Measurements from ENCODE around the gene ITIH5. TPM values are rescaled to one million over a fixed set of nuclear protein-coding genes. Genes with fewer than 3 reads are reported as not detected.

The ITIH5 gene
- total RNA-seq, 1 donor from 2014 or later = 8.4 TPM

DNA sequence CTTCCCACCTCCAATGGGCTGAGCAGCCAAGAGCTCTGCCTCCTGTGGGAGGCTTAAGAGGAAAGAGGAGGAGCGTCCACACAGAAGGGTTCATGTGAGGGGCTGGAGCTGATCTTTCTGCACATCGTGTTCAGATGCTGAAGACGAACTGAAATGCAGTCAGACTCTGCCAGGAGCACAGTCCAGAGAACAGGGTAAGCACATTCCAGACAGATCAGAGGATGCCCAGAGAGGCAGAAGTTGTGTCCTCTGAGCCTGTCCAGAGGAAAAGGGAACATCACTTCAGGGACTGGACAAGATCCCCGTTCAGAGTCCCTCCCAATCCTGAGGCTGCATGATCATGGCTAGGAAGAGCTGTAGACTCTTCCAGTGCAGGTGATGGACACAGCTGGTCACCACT is 72.9 kb downstream of the ITIH5 start:
- DNase-seq (ENCODE audit: low spot score) = no peak
- intact Hi-C loops (cut with DNase I) = no loop called here

DNA sequence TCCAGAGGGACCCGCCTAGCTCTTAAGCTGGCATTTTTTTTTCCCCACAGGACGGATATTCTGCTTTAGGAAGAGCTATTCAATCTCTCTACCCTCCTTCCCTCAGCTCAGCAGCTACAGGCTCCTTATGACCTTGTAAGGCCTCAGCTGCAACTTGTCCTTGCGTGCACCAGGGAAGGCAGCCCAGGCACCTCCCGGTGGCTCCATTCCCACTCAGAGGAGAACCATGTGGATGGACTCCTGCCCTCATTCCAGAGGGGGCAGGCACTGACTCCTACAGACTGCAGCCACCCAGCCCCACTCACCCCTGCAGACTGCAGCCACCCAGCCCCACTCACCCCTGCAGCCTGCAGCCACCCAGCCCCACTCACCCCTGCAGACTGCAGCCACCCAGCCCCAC is 73.7 kb downstream of the ITIH5 start:
- no peak for DNase-seq (ENCODE audit: low spot score)
- intact Hi-C loops (cut with DNase I) = no loop called here

DNA sequence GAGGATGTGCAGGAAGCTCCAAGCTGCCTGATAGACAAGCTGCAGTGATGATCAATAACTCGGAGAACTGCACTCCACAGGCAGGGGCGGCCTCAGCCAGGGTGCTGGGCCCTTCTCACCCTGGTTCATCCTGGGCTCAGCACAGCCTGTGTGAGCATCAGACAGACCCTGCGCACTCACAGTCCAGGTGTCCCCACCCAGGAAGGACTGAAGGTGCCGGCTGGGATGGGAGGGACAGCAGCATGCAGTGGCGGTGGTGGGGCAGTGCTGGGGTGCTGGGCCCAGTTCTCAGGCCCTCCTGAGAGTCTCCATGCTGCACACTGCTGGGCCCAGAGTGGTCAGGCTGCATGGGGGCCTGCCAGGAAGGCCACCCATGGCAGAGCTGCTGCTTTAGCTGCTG is 74.1 kb downstream of the ITIH5 start:
- intact Hi-C loops (cut with DNase I) = no loop called here
- DNase-seq (ENCODE audit: low spot score) = no peak

DNA sequence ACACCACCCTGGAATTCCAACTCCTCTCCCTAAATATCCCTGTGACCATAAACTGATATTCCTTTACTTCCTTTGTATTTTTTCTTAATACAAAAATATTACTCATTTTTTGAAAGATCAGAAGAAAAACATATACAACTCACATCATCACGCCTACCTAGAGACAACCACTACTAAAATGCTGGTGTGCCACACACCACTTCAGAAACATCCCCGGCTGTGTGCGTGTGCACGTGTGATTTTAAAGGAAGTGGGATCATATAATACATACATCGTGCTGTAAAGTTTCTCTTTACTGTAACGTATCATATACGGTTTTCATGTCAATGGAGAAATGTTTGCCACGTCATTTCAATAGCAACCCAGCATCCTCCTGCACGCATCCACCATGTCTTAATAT is 76.5 kb downstream of the ITIH5 start:
- DNase-seq (ENCODE audit: low spot score) = no peak
- intact Hi-C loops (cut with DNase I) = no loop called here

DNA sequence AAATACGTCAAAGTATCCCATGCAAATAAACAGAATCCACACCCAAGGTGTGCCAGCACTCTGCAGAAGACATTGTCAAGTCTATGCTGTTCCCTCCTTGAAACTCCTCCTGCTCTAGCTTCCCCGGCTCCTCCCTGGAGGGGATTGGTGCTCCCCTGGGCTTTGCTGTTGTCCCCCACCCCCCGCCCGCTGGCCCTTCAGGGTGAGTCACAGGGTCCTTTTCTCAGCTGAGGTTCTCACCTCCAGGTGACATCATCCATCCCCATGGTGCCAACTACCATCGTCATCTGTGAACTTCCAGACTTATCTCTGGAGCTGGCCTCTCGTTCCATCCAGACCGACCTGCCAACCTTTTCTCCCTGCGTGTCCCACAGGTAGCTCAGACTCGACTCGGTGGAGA is 77.0 kb downstream of the ITIH5 start:
- intact Hi-C loops (cut with DNase I) = no loop called here
- no peak for DNase-seq (ENCODE audit: low spot score)

DNA sequence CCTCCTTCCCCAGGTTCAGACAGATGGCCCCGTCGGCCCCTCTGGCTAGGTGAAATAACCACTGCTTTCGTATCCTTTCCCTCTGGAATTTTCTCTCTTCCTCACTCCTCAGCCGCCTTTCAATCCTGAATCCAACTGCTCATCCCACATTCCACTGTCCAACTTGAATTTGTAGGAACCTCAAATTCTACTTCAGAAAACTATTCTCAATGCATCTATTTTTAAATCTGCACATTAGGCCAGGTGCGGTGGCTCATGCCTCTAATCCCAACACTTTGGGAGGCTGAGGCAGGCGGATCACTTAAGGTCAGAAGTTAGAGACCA is 78.9 kb downstream of the ITIH5 start:
- DNase-seq (ENCODE audit: low spot score) = no peak
- intact Hi-C loops (cut with DNase I) = no loop called here

DNA sequence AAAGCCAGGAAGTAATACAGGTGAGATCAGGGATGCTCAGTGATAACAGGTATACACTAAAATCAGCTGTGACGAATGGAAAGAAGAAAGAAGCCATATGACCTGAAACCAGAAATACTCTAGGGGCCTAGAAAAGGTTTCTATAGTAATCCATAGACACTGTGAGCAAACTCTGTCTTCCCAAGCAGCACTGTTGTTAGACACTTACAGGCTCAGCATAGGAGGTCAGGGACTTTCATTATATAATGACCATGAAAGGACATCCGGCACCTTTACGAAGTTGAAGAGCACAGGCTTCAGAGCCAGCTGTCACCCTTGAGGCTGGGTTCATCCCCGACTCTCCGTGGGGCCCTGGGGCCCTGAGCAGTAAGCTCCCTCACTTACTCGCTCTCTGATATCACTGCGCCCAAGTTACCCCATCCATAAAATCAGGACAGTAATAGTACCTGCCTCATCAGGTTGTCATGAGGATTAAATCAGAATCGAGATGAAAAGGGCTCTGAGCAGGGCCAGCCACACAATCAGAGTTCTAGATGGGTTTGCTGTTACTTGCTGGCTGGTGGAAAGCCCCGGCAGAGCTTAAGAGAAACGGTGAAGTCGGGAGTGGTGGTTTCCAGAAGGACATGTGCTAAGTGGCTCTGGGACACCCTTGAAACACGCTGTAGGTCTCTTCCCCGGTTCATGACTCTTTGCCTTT is 79.5 kb downstream of the ITIH5 start:
- intact Hi-C loops (cut with DNase I) = no loop called here
- DNase-seq (ENCODE audit: low spot score) = no peak

DNA sequence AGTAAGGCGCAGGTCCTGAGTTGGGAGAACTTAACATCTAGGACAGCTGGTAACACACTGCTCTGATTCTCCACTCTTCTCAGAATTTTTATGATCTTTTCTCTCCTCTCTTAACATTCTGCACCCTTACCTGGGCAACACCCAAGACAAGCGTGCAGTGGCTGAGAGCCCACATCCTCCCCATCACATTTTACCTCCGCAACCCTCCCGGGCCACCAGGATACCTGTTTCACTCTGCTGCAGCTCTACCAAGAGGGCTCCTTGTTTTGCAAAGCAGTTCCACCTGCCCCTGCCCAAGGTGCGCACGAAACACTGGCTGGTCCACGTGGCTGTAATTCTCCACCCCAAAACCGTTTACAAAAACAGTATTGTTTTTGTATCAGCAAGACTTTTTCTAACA is 81.5 kb downstream of the ITIH5 start:
- no peak for DNase-seq (ENCODE audit: low spot score)
- intact Hi-C loops (cut with DNase I) = no loop called here

DNA sequence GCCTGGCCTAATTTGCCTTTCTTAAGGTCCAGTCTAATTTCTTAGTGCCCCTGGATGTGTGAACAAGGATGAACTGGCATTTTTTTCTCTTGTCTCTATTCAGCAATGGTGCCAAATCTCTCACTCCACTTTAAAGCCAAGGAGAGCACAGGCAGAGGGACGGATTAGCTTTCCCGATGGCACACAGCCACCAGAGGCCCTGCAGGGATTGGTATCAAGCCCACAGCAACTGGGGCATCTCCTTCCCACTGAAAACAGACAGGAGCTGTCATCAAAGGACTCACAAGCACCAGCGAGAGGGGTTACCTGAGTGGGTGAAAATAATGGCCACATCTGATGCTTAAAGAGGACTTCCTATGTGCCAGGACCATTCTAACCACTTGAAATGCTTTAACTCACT is 83.1 kb downstream of the ITIH5 start:
- no peak for DNase-seq (ENCODE audit: low spot score)
- intact Hi-C loops (cut with DNase I) = no loop called here

DNA sequence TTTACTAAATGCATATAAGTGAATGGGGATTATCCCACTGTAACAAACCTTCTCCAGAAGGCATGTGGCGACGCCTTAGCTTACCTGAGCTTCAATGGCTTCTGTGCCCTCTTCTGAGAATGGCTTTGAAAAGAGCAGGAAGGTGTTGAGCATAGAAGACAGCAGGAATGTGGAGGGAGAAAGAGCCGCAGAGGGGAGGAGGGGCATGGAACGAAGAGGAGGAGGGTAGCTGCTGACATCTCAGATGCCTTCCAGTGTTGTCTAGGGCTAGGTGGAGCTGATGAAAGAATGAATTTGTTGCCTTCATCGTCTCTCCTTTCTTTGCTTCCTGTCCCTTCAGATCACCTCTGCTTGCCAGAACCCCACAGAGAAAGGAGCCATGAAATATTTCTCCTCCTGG is 86.2 kb downstream of the ITIH5 start:
- intact Hi-C loops (cut with DNase I) = no loop called here

DNA sequence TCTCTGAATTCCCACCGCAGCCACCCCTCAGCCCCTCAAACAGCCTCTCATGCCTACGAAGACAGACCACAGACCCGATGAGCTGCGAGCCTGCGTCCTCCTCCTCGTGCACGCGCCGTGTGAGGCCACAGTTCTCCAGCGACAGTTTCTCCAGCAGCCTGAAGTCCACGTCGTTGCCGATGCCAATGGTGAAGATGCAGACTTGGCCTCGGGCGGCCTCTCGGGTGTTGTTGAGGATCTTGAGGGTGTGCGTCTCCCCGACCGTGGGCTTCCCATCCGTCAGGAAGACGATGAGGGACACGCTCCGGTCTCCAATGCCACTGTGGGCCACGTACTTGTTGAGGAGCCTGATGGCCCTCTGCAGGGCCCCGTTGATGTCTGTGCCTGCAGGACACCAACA is 87.1 kb downstream of the ITIH5 start:
- intact Hi-C loops (cut with DNase I) = no loop called here
- no peak for DNase-seq (ENCODE audit: low spot score)

More for the DNA sequence above, 86.2 kb downstream of the ITIH5 start:
- no peak for DNase-seq (ENCODE audit: low spot score)

DNA sequence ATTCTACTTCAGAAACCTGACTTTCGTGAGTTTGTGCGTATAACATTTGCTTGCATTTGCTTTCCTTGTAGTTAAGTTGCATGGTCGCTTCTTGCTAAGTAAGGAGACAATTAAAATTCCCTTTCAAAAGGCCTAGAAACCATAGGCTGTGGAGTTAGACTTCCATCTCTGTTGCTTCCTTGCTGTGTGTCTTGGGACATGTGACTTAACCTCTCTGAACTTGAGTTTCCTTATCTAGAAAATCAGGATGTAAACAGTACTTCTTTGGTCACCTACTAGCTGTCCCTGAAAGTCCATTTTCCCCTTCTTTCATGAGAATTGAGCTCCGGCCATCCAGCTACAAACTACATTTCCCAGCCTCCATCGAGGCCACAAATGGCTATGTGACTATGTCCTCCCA is 89.2 kb downstream of the ITIH5 start:
- no peak for DNase-seq (ENCODE audit: low spot score)
- intact Hi-C loops (cut with DNase I) = no loop called here

DNA sequence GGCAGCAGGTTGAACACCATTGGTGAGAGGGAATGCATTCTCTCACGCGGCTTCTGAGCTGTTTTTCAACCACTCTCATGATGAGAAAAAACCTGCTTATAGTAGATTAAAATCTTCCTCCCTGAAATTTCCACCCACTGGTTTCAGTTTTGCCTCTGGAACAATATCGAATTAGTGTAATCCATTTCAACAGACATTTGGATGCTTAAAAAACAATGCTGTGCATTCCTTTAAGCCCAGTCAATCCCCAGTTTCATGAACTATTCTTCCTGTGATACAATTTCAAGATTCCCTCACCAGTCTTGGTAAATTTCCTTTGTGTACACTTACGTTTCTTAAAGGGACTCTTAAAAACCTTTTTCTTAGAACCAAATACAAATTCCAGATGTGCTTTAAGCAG is 89.6 kb downstream of the ITIH5 start:
- intact Hi-C loops (cut with DNase I) = no loop called here
- no peak for DNase-seq (ENCODE audit: low spot score)

DNA sequence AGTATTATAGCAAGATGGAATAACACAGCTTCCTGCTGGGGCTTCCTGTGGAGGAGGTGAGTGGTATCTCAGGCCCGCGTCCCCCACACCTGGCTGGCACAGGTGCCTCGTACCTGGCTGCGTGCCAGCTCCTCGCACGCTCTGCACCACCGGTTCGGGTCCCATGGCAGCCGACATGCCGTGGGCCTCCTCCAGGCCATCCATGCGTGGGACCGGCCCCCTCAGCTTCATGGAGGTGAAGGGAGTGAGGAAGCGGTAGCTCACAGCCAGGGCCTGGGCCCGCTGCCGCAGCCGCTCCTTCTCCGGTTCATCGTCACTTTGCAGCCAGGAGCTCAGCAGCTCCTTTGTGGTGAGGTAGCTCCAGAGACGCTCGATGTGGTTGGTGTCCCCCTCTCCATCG is 90.4 kb downstream of the ITIH5 start:
- intact Hi-C loops (cut with DNase I) = no loop called here
- DNase-seq (ENCODE audit: low spot score) = no peak

DNA sequence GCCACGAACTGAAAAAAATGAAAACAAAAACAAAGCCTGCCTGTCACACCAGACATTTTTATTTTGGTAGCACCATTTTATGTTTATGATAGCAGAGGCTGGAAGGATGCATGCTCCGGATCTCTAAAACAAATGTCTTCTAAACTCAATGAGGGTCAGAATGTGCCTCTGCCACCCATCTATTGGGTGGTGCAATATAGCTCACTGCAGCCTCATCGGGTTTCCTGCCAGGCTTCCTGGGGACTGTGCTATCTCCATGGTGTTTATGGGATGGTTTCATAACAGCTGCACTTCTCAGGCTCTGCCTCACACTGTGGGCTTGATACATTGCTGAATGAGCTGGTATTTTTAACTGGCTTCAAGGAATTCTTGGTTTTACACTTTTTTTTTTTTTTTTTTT is 94.4 kb downstream of the ITIH5 start:
- intact Hi-C loops (cut with DNase I) = no loop called here
- no peak for DNase-seq (ENCODE audit: low spot score)

DNA sequence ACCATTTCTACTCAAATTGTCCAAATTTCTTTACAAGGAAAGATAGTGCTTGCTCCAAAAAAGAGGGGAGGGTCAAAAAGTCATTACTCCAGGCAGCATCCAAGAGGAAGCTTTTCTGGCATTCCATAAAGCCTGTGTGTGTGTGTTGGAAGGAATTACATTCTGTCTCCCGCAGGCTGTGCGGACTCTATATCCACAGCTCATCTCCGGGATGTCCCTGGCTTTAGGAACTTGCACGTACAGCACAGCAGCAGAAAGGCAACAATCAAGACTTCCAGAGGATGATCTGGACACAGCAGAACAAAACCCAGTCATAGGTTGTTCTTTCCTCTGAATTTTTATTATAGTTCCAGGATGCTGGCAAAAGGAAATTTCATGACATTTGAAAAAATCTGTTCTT is 94.8 kb downstream of the ITIH5 start:
- intact Hi-C loops (cut with DNase I) = no loop called here
- no peak for DNase-seq (ENCODE audit: low spot score)

DNA sequence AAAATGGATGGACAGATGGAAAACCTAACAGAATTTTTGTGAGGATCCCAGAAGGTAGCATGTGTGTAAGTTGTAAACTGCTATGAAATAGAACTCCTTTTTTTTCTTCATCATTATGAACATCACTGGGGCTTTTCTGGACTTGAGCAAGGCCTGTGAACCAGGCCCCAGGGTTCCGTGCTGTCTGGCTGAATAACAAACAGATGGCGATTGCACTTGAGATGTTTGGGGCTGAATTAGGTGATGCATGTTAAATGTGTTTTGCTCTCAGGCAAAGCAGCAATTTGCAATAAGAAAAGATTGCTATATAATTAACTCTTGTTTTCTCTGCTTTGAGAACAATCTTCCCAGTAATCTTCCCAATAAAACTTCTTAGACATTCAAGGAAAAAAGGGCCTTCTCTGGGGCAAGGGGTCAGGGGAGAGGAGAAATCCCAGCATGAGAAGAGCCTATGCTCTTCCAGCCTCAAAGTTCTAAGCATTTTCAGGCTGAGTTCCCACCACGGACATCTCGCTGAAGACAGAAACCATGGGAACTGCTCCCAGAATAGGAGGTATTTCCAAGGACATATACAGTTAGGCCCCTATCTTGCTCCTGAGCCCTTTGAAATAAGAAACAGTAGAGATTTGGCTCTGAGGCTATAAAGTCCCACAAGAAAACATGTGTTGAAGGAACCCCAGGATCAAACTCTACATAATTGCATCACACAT is 98.7 kb downstream of the ITIH5 start:
- intact Hi-C loops (cut with DNase I) = no loop called here
- DNase-seq (ENCODE audit: low spot score) = no peak

DNA sequence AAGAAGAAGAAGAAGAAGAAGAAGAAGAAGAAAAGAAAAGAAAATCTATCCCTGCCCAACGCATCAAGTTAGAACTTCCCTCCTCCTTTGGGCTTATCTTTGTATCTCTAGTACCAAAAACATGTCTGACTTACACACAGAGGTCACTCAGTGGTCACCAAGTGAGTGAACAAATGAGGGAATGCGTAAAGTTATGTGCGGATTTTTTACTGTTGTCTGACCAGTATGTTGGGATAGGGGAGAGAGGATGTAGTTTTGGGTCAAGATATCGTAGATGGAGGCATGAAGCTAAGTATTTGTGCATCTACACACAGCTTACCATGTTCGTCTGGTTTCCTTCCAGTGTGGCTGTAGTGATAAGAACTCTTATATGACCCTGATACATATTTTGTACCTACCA is 99.9 kb downstream of the ITIH5 start:
- no peak for DNase-seq (ENCODE audit: low spot score)
- intact Hi-C loops (cut with DNase I) = no loop called here

DNA sequence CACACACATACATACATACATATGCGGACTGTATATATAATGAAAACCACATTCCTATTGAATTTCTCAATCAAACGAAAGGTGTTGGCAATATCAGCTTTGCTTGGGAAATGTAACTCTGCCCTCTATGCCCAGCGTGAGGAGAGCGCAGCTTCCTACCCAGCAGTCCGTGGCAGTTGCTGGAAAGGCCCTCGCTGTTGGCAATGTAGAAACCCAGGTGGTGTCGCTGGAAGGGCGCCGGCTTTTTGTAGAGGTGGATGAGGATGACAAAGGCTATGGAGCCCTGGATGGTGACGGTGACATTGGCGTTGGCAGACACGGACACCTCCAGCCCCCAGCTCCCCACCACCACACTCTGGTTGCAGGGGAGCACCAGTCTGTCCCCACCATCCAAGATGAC is 100.9 kb downstream of the ITIH5 start:
- intact Hi-C loops (cut with DNase I) = no loop called here
- no peak for DNase-seq (ENCODE audit: low spot score)

DNA sequence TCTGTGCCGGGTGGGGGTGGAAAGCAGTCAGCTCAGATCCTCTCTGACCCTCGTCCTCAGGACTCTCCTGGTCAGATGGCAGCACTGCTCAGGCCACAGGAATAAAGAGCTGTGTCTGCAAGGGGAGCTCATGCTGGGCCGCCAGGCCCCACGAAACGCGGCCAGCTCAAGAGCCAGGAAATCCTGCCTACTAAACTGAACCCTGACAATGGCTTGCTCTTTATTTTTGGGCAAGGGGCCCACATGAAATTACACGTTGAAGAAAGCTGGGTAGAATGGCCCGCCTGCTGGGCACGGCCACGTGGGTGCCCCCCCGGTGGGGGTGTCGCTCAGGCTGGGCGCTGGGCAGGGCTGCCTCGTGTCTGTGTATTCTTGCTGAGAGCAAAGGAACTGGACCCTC is 103.0 kb downstream of the ITIH5 start:
- intact Hi-C loops (cut with DNase I) = no loop called here
- DNase-seq (ENCODE audit: low spot score) = no peak

DNA sequence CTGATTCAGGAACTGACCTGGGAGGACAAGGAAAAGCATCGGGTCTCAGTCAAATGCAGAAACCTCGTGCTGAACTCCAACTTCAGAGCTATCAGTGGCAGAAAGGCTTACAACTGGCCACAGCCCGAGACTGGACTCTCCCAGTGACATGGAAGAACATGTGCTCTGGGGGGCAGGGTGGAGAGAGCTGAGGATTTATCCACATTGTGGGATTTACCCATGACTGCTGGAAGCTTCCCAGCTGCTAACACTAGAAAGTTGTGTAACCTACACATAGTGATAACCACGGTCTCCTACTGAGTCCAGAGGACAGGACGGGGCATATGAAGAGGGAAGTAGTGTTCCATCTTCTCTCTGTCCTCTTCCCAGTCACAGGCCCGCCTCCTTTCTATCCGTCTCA is 103.4 kb downstream of the ITIH5 start:
- intact Hi-C loops (cut with DNase I) = no loop called here
- DNase-seq (ENCODE audit: low spot score) = no peak

DNA sequence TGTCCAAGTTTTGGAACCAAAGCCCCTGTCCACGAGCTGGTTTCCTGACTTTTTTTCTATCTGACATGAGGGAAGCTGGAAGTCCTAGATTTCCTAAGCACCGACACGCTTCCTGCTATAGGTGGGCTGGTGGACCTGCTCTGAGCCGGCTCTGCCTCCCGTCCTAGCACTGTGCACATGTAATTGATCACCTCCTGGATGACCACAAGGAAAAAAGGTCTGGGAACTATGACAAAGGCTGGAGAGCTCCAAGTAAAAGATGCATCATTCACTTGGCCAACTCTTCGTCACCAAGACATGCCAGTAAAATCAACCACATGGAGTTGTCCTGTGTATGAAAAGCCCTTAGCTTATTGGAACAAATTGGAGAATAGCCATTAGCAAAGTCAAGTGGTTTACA is 104.8 kb downstream of the ITIH5 start:
- DNase-seq (ENCODE audit: low spot score) = no peak
- intact Hi-C loops (cut with DNase I) = no loop called here
